Ureter (tissue), 1 donor: ENCODE results near the gene KAT8. TPM values are rescaled to one million over a fixed set of nuclear protein-coding genes. Genes with fewer than 3 reads are reported as not detected.
"Not testable (repeated sequence)": the region's sequence is repeated elsewhere in the genome, so short reads cannot be mapped to it uniquely, and the experiment has no call there.

Experiments
- DNase-seq: peaks from one replicate; pipeline ENCODE4 v3.0.0-alpha.2; 2020; ENCODE audit warnings: low spot score
- total RNA-seq: library from RNA; stranded (reverse); gene quantifications from one replicate; pipeline ENCODE4 v1.2.4, GENCODE V29; 2023
- donor health status: DM: yes; HTN: yes; CAD: no.

KAT8 gene
- total RNA-seq, 1 donor from 2014 or later = 77.9 TPM

DNA sequence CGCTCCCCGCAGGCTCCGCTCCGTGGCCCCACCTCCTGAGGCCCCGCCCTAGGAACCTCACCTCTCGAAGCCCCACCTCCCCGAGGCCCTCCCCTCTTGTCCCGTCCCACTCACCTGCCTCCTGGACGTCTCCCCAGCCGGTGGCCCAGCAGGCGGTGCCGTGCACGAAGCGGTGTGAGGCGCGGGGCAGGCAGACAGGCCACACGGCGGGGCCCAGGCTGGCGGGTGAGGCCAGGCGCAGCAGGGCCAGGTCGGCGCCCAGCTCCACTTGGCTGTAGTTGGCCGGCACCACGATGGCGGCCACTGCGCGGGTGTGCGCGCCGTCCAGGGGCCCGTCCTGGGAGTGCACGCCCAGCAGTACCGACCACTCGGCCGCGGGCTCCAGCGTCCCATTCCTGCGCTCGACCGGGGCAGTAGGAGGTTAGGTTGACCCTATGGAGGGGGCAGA, 30.8 kb downstream of the KAT8 start:
- no peak for DNase-seq

DNA sequence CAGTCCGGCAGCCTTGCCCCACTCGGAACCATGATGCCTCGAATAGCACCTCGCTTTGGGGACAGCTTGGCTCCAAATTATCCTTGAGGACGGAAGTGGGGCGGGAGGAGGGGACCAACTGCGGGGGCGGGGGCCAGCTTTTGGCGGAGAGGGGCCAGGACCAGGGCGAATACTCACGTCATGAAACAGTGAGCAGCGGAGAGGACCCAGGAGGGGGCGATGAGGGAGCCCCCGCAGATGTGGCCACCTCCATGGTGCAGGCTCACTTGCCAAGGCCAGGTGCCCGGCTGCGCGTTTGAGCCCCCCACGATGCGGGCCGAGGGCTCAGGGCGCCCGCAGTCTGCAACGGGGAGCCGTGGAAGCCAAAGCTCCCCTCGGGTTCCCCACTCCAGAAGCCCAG, 31.4 kb downstream of the KAT8 start:
- no peak for DNase-seq

DNA sequence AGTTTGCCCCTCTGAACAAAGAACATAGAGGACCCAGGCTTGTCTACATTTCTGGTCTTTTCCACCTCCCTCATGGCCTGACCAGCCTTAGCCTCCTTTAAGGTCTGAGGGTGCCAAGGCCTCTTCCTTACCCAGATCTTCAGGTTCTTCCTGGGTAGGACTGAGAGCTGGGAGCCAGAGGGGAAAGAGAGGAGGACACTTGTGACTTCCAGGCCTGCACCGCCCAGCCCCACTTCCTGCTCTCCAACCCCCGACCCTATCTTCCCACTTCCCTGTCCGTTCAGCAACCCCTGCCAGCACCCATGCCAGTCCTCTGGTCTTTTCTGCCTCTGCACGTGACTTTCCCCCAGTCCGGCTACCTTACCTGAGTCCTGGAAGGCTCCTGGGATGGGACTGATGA, 31.9 kb downstream of the KAT8 start:
- DNase-seq = no peak

DNA sequence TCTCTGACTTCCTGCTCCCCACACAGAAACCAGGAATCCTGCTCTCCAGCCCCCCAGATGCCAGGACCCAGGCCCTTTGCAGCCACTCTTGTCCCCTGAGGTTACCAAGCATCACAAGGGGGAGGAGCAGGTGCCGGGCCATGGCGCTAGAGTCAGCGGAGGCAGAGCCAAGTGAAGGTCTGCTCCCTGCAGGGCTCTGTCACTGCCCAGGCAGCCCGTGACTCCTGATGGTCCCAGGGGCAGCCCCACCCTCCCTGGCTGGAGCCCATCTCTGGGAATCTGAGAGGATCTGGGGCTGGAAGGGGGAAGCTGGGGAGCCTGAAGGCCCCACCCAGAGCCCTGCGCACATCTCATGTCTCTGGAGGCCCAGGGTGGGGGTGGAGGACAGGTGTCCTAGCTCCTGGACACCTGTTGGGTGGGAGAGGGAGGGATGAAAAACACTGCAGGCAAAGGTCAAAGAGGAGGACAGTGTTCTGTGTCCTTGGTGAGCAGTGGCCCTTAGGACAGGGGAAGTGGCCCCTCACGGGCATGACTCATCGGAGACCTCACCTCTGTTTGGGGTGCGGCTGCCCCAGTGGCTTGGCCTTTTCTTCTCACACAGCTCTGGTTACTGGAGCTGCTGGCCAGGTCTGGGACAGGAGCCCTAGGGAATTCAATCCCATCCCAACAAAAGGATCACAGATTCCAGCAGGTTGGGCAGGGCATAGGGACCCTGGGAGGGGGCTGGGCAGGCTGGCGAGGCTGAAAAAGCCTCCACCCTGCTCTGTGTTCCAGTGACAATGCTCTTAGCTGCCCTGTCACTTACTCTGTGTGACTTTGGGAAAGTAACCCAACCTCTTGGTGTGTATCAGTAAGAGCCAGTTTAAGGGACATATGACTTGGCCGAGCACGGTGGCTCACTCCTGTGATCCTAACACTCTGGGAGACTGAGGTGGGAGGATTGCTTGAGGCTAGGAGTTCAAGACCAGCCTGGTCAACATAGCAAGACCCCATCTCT, 32.7 kb downstream of the KAT8 start, which contains the start of gene PRSS36:
Gene PRSS36, minus strand, starts transcription at position 173 of the 997 bp plus-strand sequence. Its CDS starts 31 bp downstream, at position 142.
- DNase-seq = no peak

DNA sequence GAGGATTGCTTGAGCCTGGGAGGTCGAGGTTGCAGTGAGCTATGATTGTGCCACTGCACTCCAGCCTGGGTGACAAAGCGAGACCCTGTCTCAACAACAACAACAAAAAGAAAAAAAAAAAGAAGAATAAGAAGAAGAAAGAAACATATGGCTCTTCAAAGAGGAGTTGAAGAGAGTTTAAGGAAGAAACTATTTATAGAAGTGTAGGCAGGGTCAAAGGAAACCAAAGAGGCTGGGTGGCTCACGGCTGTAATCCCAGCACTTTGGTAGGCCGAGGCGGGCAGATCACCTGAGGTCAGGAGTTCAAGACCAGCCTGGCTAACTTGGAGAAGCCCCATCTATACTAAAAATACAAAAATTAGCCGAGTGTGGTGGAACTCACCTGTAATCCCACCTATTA, 33.5 kb downstream of the KAT8 start:
- DNase-seq = not testable (repeated sequence)

DNA sequence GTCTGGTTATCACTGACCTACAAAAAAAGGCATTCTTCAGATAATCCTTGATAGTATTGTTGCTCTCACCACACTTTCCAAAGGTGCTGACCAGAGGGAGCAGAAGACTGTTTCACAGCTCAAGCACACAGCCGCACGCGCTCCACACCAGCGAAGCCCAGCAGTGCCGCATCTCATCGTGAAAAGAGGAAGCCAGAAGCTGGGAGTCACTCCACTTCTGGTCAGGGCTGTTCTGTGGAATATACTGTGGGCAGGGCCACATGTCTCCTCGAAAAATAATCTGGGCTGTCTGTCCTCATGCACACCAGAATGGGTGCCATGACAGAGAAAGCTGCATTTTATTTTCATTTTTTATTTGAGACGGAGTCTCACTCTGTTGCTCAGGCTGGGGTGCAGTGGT, 39.7 kb downstream of the KAT8 start:
- DNase-seq = no peak

DNA sequence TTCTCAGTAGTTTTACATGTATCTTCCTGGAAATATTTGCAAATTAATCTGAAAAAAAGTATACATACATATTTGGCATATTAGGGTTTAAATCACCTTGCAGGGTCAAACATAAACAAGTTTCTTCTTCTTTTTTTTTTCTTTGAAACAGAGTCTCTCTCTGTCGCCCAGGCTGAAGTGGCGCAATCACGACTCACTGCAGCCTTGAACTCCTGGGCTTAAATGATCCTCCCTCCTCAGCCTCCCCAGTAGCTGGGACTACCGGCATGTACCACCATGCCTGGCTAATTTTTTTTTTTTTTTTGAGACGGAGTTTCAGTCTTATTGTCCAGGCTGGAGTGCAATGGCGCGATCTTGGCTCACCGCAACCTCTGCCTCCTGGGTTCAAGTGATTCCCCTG, 49.9 kb downstream of the KAT8 start:
- no peak for DNase-seq

DNA sequence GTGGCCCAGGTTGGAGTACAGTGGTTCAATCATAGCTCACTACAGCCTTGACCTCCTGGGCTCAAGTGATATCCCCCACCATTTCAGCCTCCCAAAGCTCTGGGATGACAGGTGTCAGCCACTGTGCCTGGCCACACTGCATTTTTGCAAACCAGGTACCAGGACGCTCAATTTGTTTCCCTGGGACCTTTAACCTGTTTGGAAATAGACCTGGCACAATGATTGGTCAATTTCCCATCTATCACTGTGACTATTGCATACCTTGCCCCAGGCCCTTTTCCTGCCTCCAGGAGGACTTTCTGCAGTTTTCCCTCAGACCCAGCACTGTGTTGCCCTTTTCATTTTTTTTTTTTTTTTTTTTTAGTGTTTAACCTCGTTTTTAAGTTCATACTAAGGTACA, 51.4 kb downstream of the KAT8 start:
- DNase-seq = no peak

DNA sequence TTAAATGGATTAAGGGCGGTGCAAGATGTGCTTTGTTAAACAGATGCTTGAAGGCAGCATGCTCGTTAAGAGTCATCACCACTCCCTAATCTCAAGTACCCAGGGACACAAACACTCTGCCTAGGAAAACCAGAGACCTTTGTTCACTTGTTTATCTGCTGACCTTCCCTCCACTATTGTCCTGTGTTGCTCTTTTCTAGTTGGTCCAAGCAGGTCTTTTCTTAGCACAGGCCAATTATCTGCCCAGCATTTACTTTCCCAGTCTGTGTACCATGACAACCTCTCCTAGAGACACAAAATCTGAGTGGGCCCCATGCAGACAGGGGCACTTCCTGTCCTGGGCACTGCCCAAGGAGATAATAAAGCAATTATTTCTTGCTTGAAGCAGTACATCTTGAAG, 52.6 kb downstream of the KAT8 start:
- not testable (repeated sequence) for DNase-seq

DNA sequence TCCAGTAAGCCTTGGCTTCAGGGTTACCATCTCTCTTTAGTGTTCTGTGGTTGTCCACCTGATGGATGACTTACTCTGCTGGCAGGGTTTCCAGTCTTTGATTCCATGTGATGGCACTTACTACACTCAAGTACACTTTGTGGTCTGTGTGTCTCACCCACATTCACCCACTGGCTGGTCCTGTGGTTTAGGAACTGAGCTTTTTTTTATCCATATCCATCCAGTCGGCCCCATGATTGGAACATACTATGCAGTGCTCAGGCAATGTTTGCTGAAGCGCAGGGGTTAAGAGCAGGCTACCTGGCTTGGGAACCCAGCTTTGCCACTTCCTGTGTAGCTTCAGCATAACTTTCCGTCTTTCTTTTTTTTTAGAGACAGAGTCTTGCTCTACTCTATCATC, 59.7 kb downstream of the KAT8 start:
- no peak for DNase-seq

DNA sequence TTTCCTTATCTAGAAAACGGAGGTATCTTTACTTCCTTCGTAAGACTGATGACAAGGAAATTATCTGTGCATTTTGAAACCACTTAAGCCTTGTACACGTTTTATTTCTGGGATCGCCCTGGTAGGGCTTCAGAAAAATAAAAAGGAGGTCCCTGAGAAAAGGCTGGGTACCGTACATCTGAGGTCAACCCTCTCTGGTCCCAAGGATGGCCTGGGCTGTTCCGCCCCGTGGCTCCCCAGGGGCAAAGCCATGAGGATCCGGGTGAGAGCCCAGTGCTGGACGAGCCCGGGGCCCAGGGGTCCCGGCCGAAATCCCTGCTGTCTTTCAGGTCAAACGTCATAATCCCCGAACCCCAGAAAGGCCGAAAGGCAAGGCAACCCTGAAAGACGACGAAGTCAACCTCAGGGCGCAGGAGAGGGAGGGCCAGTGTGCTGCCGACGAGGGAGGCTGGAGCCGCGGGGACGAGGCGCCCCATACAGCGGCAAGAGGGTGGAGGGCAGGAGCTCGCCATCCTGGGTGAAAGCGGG, 61.8 kb downstream of the KAT8 start:
- DNase-seq = peak; percentile 51

DNA sequence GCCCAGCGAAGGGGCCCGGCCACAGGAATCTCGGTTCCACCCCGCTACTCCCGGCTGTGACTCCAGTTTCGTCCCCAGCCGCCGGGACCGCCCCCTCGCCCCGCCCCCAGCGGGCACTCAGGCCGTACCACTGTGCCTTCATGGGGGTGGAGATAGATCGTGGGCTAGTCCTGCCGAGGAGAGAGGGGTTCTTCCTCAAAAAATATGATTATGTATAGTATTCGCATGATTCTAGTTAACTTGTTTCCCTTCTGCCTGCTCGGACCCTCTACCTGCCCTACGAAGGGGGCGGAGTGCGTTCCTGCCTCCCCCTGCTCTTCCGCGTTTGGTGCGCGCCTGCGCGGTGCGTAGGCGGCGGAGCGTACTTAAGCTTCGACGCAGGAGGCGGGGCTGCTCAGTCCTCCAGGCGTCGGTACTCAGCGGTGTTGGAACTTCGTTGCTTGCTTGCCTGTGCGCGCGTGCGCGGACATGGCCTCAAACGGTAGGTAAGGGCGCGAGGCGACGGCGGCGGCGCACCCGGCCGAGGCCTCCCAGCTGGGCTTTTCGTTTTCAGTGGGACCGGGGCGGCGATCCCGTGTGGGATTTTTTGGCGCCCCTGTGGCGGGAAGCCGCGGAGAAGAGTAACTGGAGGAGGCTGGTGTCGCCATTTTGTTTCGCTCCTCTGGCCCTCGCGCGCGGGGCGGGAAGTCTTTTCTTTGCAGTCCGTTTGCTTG, 62.4 kb downstream of the KAT8 start, which contains the start of gene FUS:
Gene FUS, plus strand, starts transcription at position 393 of the 713 bp plus-strand sequence. Its CDS starts 76 bp downstream, at position 469.
- peak; percentile 96 for DNase-seq

Other genes starting within 250 kb of the KAT8 start
- 35.9 TPM for gene BCL7C, start 223.6 kb upstream of the KAT8 start, total RNA-seq
- 8.2 TPM for gene CTF1, start 221.1 kb upstream of the KAT8 start, total RNA-seq
- gene FBXL19, start 194.1 kb upstream of the KAT8 start, total RNA-seq = 25.7 TPM
- 25.9 TPM for gene ORAI3, start 168.6 kb upstream of the KAT8 start, total RNA-seq
- 19.6 TPM for gene SETD1A, start 159.9 kb upstream of the KAT8 start, total RNA-seq
- 14.8 TPM for gene HSD3B7, start 132.5 kb upstream of the KAT8 start, total RNA-seq
- gene STX1B, start 107.0 kb upstream of the KAT8 start, total RNA-seq = 1.6 TPM
- gene STX4, start 84.1 kb upstream of the KAT8 start, total RNA-seq = 55.0 TPM
- gene ZNF668, start 43.4 kb upstream of the KAT8 start, total RNA-seq = 12.8 TPM
- 18.3 TPM for gene ZNF646, start 43.2 kb upstream of the KAT8 start, total RNA-seq
- 1.2 TPM for gene PRSS53, start 28.7 kb upstream of the KAT8 start, total RNA-seq
- 42.1 TPM for gene VKORC1, start 22.9 kb upstream of the KAT8 start, total RNA-seq
- gene BCKDK, start 9.3 kb upstream of the KAT8 start, total RNA-seq = 29.8 TPM
- 17.0 TPM for gene PRSS8, start 18.1 kb downstream of the KAT8 start, total RNA-seq
- 1.1 TPM for gene PRSS36, start 32.4 kb downstream of the KAT8 start, total RNA-seq
- gene FUS, start 62.5 kb downstream of the KAT8 start, total RNA-seq = 390 TPM
- gene PYCARD, start 85.1 kb downstream of the KAT8 start, total RNA-seq = 39.6 TPM
- gene TRIM72, start 96.5 kb downstream of the KAT8 start, total RNA-seq = not detected
- gene PYDC1, start 99.5 kb downstream of the KAT8 start, total RNA-seq = not detected
- 4.4 TPM for gene ITGAM, start 142.3 kb downstream of the KAT8 start, total RNA-seq
- gene ITGAX, start 237.5 kb downstream of the KAT8 start, total RNA-seq = 9.6 TPM